ENCODE measurements around the gene DIP2B.

DNA sequence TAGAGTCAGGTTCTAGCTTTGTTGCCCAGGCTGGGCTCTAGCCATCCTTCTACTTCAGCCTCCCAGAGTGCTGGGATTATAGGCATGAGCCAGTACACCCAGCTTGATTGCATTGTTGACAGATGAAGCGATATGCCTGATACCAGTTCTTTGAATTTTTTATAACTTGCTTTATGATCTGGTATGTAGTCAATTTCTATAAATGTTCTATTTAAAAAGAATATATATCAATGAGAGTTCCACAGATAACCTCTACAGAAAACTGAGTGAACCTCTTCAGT, 99.8 kb downstream of the DIP2B start:
- TF ChIP-seq EZH2 (IDR thresholded peaks at IDR 0.05; ENCODE audit: low read depth), result no peak
- TF ChIP-seq CTCF (conservative IDR thresholded peaks at IDR 0.05), result no peak

Measured in PC-9 (cell line).